HG02623 (cell line): Measurements from ENCODE around the gene RPL13.
"Not testable (repeated sequence)": the region's sequence is repeated elsewhere in the genome, so short reads cannot be mapped to it uniquely, and the experiment has no call there.

ENCODE experiments used
- ATAC-seq: cut with Tn5 transposase; IDR thresholded peaks from one replicate; pipeline ENCODE4 v1.9.1; 2021; ENCODE audit warnings: moderate library complexity; ENCODE audit not compliant: unreplicated experiment

The RPL13 gene

DNA sequence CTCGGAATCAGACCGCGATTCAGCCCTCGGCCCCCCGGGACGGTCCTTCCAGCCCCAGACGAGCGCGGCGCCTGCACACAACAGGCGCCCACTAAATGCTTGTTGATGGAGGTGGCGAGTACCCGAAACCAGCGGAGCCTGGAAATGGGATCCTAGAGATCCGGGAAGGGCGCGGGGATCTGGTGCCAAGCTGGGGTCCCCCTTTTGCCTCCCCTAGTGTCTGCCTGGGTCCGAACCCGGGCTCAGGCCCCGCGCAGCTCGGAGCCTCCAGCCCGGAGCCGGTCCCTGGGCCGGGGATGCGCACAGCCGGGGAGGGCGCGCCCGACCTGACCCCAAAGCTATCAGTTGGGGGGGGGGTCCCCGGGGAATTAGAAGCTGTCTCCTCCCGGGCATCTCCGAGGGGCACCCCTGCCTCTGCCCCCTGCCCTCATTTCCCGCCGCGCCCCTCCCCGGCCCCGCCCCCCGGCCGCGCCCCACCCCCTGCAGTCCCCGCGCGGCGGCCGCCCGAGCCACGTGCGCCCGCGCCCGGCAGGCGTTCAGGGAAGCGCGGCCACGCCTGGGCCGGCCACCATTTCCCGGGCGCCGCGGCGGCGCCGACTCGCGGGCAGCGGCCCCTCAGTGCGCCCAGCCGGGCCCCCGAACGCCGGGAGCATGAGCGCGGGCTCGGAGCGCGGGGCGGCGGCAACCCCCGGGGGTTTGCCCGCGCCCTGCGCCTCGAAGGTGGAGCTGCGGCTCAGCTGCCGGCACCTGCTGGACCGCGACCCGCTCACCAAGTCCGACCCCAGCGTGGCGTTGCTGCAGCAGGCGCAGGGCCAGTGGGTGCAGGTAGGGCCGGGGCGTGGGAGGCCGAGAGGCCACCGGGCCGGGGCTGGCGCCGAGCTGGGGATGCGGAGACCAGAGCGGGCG, 15.0 kb downstream of the RPL13 start, which contains the start of gene CPNE7:
TSS of gene CPNE7 (plus strand) at position 512 of the 906 bp plus-strand sequence. CDS start at position 652, 140 bp downstream.
- ATAC-seq = no peak

DNA sequence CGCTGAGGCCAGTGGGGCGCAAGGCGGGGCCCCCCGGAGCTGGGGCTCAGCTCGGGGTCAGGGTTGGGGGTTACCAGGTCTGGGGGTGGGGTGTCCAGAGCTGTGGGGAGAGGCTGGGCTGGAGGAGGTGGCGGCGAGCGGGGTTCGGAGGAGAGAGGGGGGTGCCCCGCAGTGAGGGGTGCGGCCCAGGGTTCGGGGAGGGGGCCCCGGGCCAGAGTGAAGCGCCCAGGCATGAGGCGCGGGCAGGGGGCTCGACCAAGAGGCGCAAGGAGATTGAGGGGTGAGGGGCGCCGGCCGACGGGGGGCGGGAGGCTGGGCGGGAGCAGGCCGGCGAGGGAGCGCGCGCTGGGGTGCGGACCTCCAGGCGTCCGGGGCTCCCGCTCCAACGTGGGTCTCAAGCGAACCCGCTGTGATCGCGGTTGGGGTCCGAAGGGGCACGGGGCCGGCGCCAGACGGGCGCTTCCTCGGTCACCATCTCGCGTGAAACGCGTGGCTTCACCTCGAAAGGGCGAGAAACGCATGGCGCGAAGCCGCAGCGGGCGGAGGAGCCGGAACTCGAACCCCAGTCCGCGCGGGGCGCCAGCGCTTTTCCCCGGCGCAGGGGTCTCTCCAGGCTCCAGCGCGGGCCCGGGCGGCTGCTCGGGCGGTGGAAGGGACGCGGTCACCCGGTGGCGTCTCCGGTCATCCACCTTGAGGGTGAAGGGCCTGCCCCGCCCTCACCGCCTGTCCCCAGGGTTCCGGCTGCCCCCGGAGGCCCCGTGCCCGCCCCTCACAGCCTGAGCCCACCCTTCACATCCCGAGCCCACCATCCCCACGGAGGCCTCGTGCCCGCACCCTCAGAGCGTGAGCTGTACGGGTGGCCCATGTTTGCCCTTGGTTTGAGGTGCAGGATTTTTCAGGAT, 15.9 kb downstream of the RPL13 start:
- ATAC-seq = no peak

DNA sequence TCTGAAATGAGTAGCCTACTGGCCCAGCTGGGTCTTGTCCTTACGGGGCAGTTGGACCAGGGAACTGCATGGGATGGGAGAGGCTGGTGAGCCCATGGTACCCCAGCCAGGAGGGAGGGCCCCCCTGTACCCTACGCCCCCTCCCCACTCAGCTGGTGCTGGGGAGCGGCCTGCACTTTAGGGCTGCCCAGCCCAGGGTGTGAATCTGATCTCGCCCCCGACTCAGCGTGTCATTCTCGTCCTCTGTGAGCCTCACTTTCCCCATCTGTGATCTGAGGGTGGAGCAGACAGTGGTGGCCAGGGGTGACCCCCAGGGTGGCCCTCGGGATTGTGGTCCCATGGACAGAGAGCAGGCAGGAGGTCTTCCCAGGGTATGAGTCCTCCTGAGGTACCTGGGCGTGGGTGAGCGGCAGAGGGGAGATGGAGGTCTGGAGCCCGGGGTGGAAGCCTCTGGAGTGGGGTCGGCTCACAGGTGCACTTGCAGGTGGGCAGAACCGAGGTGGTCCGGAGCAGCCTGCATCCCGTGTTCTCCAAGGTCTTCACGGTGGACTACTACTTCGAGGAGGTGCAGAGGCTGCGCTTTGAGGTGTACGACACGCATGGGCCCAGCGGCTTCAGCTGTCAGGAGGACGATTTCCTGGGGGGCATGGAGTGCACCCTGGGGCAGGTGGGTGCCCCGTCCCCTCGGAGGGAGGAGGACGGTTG, 16.7 kb downstream of the RPL13 start:
- ATAC-seq = no peak

DNA sequence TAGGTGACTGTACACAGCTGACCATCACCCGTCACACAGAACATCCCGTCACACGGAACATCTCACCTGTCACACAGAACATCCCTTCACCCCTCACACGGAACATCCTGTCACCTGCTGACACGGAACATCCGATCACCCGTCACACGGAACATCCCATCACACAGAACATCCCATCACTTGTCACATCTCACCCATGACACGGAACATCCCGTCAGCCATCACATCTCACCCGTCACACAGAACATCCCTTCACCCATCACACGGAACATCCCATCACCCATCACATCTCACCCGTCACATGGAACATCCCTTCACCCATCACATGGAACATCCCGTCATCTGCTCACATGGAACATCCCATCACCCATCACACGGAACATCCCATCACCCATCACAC, 18.9 kb downstream of the RPL13 start:
- no peak for ATAC-seq

DNA sequence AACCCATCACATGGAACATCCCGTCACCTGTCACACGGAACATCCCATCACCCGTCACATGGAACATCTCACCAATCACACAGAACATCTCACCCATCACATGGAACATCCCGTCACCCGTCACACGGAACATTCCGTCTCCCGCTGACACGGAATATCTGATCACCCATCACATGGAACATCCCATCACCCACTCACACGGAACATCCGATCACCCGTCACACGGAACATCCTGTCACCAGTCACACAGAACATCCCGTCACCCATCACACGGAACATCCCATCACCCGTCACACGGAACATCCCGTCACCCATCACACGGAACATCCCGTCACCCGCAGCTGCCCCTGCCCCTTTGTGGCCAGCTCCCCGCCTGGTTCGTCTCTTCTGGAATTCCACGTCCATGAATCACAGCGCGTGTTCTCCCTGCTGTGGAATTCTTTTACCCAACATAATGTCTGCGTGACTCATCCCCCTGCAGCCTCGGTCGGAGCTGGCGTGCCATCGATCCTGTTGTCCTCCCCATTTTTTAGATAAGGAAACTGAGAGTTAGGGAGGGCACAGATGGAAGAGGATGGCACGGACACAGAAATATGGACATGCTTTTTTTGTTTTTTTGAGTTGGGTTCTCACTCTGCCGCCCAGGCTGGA, 20.7 kb downstream of the RPL13 start:
- ATAC-seq = no peak

DNA sequence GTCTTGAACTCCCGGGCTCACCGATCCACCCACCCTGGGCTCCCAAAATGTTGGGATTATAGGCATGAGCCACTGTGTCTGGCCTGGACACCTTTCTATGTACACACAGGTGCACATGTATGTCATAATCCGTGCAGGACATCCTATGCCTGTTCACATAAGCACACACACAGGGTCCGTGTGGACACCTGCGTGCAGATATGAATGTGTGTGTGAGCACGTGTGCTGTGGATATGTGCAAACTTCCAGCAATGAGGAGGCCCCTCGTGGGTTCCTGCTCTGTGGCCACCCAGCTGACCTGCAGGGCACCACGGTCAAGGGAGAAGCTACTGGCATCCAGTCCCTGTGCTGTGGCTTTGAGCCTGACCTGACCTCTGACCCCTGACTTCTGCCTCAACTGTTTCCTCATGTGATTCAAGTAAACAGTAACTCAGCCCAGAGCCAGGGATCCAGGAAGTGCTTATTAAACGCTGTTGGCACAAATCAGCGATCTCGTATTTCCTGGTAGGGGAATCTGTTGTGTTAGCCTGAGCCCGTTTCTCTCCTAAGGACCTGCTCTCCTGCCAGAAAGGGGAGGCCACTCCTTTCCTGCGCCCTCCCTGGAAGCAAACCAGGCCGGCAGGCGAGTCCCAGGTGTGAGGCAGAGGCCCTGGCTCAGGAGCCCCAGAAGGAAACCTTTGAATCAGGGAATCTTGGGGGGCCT, 21.5 kb downstream of the RPL13 start:
- no peak for ATAC-seq

DNA sequence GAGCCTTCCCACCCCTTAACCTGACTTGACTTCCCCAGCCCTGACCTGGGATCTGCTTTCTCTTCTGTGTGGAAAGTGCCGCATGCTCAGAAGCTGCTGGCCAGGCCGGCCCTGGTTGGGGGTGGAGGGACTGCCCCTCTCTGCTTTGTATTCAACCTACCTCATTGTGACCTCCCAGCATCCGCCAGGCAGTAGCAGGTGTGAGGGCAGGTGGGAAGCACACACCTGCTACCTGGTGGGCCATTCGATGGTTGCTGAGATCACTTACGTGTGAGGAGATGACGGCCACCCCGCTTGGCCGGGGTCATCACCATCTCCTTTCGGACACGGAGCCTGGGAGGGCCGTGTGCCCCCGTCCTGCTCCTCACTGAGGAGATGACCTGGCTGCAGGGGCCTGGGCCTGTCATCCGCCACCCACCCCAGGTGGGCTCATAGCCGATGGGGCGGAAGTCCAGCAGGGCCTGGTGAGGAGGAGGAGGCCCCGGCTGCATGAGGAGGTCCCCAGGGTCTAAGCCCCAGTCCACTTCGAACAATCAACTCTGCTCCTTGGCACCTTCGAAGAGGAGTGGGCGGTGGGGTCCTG, 22.2 kb downstream of the RPL13 start:
- no peak for ATAC-seq

DNA sequence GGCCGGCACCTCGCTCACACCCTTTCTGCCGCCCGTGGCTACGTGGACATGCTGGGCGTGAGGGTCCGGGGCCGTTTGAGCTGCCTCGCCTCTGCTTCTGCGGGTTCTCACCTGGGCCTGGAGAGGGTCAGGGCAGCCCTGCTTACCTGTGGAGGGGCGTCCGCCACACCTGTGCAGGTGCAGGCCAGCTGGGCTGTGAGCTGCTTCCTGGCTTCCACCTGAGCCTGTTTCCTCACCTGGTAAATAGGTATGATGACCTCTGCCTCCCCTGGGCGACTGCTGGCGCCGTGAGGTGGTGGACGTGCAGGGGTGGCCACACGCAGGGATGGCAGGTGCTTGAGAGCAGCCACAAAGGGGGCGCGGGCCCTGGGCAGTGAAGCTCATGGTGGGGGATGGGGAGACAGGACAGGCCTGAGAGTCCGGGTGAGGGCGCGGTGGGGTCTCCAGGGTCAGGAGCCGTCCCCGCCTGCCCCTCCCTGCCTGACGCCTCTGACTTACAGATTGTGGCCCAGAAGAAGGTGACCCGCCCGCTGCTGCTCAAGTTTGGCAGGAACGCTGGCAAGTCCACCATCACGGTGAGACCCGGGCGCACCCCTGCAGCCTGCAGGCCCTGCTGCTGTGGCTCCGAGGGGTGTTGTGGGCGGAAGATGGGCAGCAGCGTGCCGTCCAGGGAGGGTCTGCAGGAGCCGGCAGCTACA, 22.9 kb downstream of the RPL13 start:
- ATAC-seq = no peak

DNA sequence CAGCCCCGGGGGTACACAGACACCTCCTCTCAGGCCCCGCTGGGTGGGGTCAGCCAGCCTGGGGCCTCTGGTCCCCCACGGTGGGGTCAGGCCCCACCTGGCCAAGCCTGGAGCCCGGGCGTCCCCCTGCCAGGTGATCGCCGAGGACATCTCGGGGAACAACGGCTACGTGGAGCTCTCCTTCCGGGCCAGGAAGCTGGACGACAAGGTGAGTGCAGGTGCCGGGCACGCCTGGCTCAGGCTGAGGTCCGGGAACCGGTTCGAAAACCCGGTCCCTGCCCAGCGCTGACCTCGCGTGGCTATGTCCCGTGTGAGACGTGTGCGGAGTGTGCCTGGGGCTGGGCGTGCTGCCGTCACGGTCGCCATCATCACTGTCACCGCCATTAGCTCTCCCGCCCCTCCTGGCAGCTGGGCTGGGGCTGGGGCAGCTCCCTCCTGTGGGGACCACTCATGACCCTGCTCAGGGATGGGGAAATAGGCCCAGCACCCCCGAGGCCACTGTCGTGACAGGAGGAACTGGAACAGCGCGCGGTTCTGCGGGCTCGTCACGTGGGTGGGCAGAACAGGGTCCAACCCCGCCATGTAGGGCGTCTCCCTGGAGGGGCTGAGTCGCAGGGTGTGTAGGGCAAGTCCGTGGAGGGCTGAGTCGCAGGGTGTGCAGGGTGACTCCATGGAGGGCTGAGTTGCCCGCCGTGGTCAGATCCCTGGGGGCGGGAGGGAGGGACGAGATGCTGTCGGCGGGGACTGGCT, 23.6 kb downstream of the RPL13 start:
- no peak for ATAC-seq

DNA sequence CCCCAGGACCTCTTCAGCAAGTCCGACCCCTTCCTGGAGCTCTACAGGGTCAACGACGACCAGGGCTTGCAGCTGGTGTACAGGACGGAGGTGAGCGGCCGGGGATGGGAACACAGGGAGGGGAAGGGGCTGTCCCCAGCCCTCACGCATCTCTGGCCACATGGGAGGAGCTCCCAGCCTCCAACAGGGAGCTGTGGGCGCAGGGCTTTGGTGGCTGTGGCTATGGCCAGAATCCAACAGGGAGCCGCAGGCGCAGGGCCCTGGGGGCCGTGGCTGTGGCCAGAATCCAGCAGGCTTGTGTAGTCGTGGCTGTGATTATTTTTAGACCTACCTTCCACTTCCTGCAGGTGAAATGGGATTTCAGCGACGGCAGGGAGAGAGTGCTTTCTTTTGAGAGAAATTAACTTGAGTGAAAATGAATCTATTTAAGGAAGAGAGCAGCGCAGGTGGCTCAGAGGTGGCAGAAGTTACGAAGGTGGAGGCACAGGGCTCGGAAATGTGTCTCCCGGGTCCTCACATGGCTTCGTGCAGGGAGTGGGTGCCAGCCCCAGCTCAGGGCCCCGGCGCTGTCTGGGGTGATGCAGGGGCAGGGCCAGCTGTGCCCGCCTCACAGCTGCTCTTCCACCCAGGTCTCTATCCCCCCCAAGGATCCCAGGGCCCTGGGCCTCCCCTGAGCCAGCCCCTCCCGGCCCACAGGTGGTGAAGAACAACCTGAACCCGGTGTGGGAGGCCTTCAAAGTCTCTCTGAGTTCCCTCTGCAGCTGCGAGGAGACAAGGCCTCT, 24.5 kb downstream of the RPL13 start:
- no peak for ATAC-seq

DNA sequence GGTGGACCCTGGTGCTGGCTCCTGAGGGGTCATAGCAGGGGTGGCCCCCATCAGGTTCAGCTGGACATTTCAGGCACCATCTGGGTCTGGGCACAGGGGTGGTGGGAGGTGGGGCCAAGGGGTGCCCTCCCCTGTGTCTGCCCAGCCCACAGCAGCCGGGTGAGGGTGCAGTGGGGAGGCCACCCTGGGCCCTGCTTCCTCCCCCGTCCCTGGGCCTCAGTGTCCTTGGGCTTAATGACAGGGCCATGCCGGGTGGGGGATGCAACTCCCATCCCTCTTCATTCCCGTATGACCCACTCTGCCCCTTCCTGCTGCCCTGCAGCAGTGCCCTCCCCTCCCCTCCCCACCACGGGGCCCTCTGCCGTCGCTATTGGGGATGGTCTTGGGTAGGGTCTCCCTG, 25.7 kb downstream of the RPL13 start:
- no peak for ATAC-seq

DNA sequence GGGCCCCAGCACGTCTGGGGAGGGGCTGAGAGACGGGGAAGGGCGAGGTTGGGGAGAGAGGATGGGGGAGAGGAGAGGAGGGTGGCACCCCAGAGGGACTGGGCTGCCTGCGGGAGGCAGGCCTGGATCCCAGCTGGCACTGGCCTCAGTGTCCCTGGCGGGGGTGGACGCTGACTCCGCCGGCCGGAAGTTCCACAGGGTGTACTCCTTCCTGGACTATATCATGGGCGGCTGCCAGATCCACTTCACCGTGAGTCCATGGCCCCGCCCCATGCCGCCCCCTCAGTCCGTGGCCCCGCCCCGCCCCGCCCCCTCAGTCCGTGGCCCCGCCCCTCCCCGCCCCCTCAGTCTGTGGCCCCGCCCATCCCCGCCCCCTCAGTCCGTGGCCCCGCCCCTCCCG, 26.4 kb downstream of the RPL13 start:
- ATAC-seq = no peak

DNA sequence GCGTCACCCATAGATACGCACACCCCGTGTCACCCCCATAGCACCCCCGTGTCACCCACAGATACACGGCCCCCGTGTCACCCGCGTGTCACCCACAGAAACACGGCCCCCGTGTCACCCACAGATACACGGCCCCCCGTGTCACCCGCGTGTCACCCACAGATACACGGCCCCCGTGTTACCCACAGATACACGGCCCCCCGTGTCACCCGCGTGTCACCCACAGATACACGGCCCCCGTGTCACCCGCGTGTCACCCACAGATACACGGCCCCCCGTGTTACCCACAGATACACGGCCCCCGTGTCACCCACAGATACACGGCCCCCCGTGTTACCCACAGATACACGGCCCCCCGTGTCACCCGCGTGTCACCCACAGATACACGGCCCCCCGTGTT, 27.2 kb downstream of the RPL13 start:
- ATAC-seq = not testable (repeated sequence)

DNA sequence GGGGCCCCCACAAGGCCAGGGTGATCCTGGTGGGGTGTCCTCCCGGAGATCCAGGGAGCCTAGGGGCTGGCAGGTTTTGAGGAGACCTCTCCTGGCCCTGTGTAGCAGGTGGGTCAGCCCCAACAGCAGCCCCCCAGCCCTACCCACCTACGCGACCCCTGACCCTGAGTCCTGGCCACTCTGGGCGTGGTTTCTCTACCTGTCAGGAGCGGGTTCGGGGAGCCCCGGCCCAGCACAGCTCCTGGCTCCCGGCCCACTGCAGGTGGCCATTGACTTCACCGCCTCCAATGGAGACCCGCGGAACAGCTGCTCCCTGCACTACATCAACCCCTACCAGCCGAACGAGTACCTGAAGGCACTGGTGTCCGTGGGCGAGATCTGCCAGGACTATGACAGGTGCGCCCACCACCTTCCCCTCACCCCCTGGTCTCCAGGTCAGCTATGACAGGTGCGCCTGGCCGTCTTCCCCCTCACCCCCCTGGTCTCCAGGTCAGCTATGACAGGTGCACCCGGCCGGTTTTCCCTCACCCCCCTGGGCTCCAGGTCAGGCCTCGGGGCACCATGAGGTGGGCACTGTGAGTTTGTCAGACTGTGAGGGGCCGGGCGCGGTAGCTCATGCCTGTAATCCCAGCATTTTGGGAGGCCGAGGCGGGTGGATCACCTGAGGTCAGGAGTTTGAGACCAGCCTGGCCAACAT, 28.1 kb downstream of the RPL13 start:
- ATAC-seq = no peak

DNA sequence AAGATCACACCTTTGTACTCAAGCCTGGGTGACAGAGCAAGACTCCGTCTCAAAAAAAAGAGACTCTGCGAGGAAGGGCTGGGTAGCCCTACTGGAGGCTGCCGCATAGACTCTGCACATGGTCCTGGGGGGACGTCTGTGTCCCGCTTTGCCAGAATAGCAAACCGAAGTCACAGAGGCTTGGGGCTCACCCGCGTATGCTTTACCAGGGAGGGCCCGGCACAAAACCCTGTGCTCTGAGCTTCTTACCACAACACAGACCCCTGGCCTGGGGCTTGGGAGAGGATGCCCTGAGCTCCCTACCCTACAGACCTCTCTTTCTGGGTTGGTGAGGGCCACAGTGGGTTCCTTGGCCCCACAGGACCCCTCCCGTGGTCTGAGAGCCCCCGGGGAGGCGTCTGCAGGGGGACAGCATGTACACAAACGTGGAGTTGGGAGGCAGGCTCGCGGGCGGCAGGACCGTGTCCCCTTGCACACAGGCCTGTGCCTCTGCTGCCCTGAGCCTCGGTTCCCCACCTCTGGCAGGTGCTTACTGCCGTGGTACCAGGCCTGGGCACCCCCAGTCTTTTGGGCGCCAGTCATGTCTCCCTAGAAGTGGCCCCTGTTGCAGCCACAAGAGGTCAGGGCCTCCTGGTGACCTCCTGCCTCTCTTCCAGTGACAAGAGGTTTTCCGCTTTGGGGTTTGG, 28.9 kb downstream of the RPL13 start:
- ATAC-seq = no peak

DNA sequence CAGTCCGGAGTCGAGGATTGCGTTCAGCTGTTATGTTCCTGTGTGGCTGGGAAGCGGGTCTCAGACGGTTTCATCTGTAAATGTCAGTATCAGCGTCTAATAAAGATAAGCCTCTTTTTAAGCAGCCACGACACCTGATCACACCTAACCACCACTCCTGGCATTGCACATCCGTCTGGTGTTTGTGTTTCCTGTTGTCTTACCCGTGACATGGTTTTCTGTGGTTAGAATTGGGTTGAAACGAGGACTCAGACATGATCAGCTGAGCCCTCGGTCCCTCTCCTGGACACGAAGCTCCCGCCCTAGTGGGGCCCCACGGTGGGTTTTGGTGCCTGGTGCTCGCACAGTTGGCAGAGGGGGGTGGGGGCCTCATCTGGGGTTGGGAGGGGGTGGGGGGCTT, 33.4 kb downstream of the RPL13 start:
- no peak for ATAC-seq
